ENCODE data around the gene TMEM52B.
A peak's percentile ranks its signal among the peaks of the same experiment; 100 is the strongest.
"Not testable (repeated sequence)": the region's sequence is repeated elsewhere in the genome, so short reads cannot be mapped to it uniquely, and the experiment has no call there.

The TMEM52B gene

DNA sequence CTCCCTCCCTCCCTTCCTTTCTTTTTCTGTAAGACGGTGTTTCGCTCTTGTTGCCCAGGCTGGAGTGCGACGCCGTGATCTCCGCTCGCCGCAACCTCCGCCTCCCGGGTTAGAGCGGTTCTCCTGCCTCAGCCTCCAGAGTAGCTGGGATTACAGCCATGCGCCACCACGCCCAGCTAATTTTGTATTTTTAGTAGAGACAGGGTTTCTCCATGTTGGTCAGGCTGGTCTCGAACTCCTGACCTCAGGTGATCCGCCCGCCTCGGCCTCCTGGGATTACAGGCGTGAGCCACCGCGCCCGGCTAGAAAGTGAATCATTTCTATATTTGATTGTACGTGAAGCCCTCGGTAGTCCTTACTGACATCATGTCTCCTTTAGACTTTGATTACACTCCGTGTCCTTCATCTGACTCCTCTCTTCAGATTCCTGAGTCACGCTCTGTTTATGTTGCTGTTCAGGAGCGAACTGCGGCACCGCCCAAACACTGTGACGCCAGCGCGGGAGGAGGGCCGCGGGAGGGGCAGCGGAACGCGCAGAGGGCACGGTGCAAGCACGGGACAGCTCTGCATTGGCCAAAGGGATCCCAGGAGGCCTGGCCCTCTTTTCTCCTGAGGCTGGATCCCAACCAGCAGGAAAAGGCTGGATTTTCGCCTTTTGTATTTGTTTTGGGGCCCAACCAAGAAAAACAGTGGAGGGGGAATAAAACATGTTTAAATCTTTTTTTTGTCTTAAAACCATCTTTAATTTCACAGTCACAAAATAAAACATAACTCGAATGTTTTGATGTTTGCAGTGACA lies 33.3 kb downstream of the TMEM52B start:
- FAIRE-seq = no peak

- no peak for FAIRE-seq
These were observed 33.9 kb downstream of the TMEM52B start, which contains the start of gene GABARAPL1 for GRCh38 chr12:10212739-10213131. TSS of gene GABARAPL1 (plus strand) at chr12:10212877. CDS start at chr12:10213130, 253 bp downstream.

DNA sequence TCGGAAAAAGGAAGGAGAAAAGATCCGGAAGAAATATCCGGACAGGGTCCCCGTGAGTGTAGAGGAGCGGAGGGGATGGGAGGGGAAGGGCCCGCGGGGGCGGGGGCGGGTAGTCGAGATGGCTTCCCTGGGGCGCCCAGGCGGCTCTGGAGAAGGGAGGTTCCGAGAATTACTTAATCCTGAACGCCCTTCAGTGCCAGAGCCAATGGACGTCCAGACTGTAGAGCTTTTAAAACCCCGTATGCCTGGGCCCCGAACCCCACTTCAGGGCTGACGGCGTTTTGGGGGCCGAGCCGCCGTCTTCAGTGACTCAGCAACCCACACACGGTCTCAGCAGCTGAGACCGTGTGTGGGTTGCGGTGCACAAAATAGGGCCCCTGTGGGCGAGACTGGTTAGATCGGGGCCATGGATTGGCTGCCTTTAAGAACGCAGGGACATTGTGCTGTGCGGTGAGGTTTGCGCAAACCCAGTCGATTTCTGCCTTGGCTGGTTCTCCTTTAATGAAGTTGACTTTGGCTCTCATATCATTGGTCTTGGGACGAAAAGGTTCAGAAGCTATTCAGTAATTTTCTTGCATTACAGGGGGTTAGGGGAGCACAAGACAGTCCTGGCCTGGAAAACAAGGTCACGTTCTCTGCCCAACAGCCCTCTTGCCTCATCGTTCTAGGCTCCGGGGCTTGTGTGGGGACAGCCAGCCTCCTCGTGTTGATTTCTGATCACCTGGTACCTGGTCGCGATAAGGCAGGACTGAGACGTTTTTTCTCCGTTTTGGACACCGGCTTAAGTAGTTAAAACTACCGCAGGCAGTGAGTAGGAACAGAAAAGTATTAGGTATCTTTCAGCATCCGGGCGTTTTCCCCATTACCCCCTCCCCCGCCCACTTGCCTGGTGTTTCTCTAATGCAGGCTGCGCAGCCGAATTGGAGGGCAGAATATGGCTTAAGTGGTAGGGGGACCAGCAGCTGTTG lies 34.6 kb downstream of the TMEM52B start:
- FAIRE-seq = no peak

GRCh38 chr12:10214136-10214894 lies 35.5 kb downstream of the TMEM52B start:
- no peak for FAIRE-seq

GRCh38 chr12:10214895-10215267 lies 36.0 kb downstream of the TMEM52B start:
- FAIRE-seq = no peak

GRCh38 chr12:10215436-10215835 lies 36.6 kb downstream of the TMEM52B start:
- FAIRE-seq = no peak

GRCh38 chr12:10215946-10216345 lies 37.1 kb downstream of the TMEM52B start:
- FAIRE-seq = not testable (repeated sequence)

DNA sequence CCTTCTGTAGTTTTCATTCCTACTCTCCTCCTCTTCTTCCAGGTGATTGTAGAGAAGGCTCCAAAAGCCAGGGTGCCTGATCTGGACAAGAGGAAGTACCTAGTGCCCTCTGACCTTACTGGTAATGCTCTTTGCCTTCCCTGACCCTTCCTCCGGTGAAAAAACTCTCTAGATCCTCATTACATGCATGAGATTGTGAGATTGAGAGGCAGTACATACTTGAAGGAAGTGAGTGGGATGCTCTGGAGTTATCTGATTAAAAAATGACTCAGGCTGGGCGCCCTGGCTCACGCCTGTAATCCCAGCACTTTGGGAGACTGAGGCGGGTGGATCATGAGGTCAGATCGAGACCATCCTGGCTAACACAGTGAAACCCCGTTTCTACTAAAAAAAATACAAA lies 39.2 kb downstream of the TMEM52B start:
- FAIRE-seq = no peak

- FAIRE-seq = no peak
These were observed 41.7 kb downstream of the TMEM52B start for GRCh38 chr12:10220398-10221077.

DNA sequence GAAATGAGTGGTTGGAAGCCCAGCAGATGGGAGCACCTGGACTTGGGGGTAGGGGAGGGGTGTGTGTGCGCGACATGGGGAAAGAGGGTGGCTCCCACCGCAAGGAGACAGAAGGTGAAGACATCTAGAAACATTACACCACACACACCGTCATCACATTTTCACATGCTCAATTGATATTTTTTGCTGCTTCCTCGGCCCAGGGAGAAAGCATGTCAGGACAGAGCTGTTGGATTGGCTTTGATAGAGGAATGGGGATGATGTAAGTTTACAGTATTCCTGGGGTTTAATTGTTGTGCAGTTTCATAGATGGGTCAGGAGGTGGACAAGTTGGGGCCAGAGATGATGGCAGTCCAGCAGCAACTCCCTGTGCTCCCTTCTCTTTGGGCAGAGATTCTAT lies 43.0 kb downstream of the TMEM52B start:
- FAIRE-seq = no peak

DNA sequence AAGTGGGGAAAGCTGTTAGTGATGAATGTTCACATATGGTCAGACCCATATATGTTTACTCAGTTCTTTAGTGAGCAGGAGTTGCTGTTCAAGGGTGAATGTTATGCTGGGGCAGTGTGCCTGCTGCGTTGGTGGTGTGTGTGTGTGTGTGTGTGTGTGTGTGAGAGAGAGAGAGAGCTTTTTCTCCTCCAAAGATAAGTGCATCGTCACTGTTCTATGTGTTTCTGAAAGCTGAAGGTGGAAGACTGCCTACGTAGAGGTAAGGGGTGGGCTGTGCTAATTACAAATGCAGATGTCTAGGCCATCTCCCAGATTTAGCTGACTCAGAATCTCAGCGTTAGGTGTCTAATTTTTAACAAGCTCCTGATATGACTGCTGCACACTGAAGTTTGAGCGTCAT lies 44.4 kb downstream of the TMEM52B start:
- no peak for FAIRE-seq

- not testable (repeated sequence) for FAIRE-seq
These were observed 46.6 kb downstream of the TMEM52B start for GRCh38 chr12:10225426-10225825.

DNA sequence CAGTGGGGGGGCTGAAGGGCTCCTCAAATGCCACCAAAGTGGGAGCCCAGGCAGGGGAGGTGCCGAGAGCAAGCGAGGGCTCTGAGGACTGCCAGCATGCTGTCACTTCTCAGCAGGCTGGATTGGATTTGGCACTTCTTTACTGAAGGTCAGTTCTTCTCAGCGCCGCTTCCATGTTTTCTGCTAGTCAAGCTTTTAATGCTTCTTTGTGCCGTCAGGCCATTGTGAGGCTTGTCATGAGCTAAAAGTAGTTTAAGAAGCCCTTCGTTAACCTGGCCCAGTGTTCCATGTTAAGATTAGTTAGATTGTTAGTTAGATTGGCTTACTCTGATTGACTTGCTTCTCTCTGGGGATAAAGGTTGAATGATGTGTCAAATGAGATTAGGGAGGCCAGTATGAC lies 47.3 kb downstream of the TMEM52B start:
- no peak for FAIRE-seq

GRCh38 chr12:10226731-10227130 lies 47.9 kb downstream of the TMEM52B start:
- no peak for FAIRE-seq

- no peak for FAIRE-seq
These were observed 48.8 kb downstream of the TMEM52B start for GRCh38 chr12:10227648-10228047.

- FAIRE-seq = no peak
These were observed 55.7 kb downstream of the TMEM52B start for GRCh38 chr12:10234562-10234961.

GRCh38 chr12:10235761-10236631 lies 57.2 kb downstream of the TMEM52B start:
- peak; percentile 88 for FAIRE-seq

GRCh38 chr12:10236720-10237119 lies 57.9 kb downstream of the TMEM52B start:
- FAIRE-seq = no peak

GRCh38 chr12:10238526-10238925 lies 59.7 kb downstream of the TMEM52B start:
- FAIRE-seq = no peak

DNA sequence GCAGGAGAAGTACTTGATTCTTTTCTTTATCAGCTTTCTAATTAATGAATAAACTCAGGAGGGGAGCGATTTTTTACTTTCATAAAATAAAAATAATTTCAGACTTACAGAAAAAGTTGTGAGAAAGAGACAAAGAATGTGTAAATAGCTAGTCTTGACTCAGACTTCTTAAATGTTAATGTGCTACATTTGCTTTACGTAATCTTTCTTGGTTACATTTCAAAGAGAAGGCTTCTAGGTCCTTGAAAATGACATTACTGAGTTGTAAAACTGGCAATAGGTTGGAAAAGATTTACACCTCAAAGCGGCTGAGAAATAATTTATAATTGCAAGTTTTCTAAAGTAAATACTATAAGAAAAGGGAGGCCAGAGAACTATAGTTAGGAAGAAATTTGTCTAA lies 62.5 kb downstream of the TMEM52B start:
- no peak for FAIRE-seq
